Hypothalamus (tissue), 51 donors: ENCODE data around the gene SEC16A.

Experiments used
- DNase-seq, 51 donors: peaks; one replicate each; lab custom pipeline; 2025; lab: John Stamatoyannopoulos, UW

The SEC16A gene

DNA sequence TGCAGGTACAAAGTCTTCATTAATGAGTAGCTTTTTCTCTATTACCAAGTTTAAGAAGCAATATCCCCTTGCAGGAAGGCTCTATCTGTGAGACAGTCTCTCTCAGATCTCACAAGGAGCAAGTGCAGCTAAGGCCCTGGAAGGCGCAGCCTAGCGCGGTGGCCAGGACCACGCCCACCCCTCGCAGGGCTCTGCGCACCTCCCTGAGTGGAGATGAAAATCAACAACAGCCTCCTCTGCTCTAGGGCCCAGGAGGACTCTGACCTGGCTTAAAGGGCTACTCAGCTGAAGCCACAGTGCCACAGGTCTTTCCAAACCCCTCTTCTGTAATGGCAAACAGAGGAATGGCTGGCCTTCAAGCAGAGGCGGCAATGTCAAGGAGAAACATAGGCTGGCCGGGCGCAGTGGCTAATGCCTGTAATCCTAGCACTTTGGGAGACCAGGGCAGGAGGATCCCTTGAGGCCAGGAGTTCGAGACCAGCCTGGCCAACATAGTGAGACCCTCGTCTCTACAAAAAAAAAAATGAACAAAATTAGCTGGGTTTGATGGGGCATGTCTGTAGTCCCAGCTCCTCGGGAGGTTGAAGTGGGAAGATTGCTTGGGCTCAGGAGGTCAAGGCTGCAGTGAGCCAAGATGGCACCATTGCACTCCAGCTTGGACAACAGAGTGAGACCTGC lies 11.9 kb downstream of the SEC16A start:
- DNase-seq = no peak

GRCh38 chr9:136470356-136470755 lies 12.5 kb downstream of the SEC16A start:
- DNase-seq = no peak

DNA sequence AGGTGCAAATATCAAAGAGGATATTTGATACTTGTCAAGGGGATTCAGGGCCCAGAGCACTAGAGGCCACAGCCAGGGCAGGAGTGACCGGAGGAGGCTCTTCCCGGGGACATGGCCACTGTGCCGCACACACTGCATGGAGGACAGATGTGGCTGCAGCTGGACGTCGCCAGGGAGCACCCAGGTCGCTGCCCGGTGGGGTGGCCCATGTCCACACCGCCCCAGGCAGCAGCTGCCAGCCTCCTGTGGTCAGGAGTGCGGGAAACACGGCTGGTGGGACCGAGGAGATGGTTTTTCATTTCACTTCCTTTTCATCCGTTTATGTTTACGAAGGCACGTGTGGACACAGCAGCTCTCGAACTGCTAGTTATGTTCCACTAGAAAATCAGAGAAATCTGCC lies 15.1 kb downstream of the SEC16A start:
- no peak for DNase-seq

- DNase-seq = no peak
These were observed 16.7 kb downstream of the SEC16A start for GRCh38 chr9:136466155-136466541.

- no peak for DNase-seq
These were observed 17.2 kb downstream of the SEC16A start for GRCh38 chr9:136465500-136466154.

GRCh38 chr9:136464241-136464640 lies 18.6 kb downstream of the SEC16A start:
- no peak for DNase-seq

- DNase-seq = no peak
These were observed 19.3 kb downstream of the SEC16A start for GRCh38 chr9:136463578-136463977.

- no peak for DNase-seq
These were observed 20.2 kb downstream of the SEC16A start for GRCh38 chr9:136462664-136463063.

DNA sequence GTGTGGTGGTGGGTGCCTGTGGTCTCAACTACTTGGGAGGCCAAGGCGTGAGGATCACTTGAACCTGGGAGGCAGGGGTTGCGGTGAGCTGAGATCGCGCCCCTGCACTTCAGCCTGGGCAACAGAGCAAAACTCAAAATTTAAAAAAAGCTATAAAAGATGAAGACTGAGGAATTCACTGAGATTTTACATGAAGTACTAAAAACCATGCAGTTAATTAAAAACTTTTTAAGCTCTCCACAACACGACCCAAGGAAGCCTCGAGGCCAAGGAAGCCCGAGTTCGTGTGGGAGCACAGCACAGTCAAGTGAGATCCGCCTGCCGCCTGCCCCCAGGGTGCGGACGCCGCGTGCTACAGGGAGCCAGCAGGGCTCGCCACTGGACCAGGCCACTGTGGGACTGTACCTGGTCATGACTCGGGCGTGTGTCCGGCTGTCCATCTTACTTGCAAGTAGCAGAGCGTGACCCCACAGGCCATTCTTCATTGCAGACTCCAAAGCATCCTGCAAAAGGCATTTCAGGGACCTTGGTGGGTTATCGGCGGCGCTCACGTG lies 22.0 kb downstream of the SEC16A start:
- no peak for DNase-seq

- DNase-seq = no peak
These were observed 23.4 kb downstream of the SEC16A start for GRCh38 chr9:136459425-136459824.

GRCh38 chr9:136457326-136457725 lies 25.5 kb downstream of the SEC16A start:
- DNase-seq = no peak

- no peak for DNase-seq
These were observed 26.6 kb downstream of the SEC16A start for GRCh38 chr9:136456258-136456657.

- no peak for DNase-seq
These were observed 27.5 kb downstream of the SEC16A start for GRCh38 chr9:136455043-136456002.

- DNase-seq = no peak
These were observed 28.6 kb downstream of the SEC16A start for GRCh38 chr9:136454026-136454796.

GRCh38 chr9:136453326-136453725 lies 29.5 kb downstream of the SEC16A start:
- no peak for DNase-seq

GRCh38 chr9:136451221-136451877 lies 31.5 kb downstream of the SEC16A start:
- no peak for DNase-seq

DNA sequence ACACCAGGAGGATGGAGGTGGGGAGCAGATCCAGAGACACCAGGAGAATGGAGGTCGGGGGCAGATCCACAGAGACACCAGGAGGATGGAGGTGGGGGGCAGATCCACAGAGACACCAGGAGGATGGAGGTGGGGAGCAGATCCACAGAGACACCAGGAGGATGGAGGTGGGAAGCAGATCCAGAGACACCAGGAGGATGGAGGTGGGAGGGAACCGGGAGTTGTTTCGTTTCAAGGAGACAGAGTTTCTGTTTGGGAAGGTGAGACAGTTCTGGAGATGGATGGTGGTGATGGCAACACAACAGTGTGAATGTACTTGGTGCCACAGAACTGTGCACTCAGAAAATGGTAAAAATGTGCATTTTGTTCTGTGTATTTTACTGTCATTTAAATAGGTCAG lies 34.2 kb downstream of the SEC16A start:
- no peak for DNase-seq

- no peak for DNase-seq
These were observed 35.6 kb downstream of the SEC16A start for GRCh38 chr9:136447173-136447778.

DNA sequence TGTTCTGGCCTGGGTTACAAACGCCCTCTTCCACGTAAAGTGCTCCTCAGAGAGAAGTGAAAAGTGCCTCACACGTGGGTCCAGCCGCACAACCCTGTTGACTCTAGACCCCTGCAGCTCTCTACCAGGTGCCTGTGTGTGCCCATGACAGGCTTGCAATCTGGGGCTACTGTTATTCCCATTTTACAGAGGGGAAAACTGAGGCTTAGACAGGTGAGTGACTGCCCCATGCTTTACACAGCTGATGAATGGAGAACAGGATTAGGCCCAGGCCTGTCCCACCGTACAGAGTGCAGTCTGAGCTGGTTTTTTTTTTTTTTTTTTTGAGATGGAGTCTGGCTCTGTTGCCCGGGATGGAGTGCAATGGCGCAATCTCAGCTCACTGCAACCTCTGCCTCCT lies 37.0 kb downstream of the SEC16A start:
- DNase-seq = no peak
